ENCODE measurements around the gene NT5DC1.

The NT5DC1 gene

DNA sequence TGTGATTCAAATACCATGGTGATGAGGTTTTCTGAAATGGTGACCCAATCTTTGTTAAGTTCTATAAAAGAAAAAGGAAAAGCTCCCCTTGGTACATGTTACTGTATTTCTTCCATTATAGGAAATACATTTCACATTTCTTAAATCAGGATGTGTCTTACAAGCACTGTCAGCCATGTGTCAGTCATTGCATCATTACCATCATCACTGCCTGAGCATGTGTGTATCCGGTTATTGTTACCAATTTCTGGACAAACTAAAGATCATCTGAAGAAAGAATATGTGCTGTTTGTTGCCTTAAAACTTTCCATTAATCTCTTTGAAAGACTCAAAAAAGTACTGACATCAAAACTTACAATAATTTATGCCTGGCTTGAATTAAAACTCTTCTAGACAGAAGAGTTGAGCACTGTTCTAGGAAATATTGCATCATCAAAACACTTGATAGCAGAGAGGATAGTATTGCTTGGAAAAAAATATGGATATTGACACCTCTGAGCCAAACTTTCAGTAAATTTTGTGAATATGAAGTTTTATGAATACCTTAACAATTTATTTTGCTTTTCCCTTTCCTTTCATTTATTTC is 186.2 kb downstream of the NT5DC1 start:
- DNase-seq (ENCODE audit: low spot score) = no peak
- Histone ChIP-seq H3K27ac (no peak overlapping the region), H3K4me3 (no peak overlapping the region)
- TF ChIP-seq, protein P1, sequence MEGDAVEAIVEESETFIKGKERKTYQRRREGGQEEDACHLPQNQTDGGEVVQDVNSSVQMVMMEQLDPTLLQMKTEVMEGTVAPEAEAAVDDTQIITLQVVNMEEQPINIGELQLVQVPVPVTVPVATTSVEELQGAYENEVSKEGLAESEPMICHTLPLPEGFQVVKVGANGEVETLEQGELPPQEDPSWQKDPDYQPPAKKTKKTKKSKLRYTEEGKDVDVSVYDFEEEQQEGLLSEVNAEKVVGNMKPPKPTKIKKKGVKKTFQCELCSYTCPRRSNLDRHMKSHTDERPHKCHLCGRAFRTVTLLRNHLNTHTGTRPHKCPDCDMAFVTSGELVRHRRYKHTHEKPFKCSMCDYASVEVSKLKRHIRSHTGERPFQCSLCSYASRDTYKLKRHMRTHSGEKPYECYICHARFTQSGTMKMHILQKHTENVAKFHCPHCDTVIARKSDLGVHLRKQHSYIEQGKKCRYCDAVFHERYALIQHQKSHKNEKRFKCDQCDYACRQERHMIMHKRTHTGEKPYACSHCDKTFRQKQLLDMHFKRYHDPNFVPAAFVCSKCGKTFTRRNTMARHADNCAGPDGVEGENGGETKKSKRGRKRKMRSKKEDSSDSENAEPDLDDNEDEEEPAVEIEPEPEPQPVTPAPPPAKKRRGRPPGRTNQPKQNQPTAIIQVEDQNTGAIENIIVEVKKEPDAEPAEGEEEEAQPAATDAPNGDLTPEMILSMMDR (IDR thresholded peaks at IDR 0.05) = no peak

DNA sequence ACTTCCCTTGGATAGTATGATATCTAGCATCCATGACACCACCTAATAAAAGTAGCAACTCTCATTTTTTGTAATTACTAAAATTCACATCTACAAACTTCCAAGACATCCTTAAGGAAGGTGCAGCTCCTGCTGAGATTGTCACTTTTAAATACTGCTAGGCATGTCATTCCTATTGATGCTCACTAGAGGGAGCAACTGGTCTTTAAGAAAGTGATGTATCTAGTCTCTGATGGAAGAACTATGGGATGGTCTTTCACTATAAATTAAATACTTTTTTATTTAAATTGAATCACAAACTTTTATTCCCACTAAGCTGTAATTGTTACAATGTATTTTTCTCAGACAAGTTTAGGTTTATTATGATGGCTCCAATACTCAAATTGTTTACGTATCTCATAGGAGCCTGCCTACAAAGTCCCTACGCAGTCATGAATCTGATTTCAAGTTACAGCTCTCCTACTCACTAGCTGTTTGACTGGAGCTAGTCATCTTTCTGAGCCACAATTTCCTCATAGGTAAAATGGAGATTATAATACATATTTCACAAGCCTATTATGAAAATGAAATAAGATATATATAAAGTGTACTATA is 187.1 kb downstream of the NT5DC1 start:
- no peak for DNase-seq (ENCODE audit: low spot score)
- H3K4me3 ChIP-seq = no peak overlapping the region
- TF ChIP-seq, protein P1 (IDR thresholded peaks at IDR 0.05) = peak; percentile 83
- no peak overlapping the region for H3K27ac ChIP-seq

DNA sequence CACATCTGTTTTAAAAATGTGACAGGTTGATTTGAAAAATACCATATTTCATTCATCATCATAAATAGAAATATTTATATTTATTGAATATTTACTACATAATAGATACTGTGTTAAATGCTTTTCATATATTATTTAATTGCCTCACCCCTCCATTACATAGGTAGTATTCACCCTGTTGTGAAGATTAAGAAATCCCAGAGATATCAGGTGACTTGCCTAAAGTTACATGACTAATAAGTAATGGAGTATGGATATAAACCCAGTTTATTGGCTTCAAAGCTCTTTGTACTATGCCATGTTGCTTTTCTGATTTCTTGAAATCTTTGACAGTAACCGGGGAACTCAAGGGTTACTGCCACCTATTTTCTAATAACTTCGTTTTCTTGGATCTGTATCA is 189.2 kb downstream of the NT5DC1 start:
- DNase-seq (ENCODE audit: low spot score) = no peak
- TF ChIP-seq, protein P1 (IDR thresholded peaks at IDR 0.05) = no peak
- no peak overlapping the region for H3K27ac ChIP-seq

GRCh38 chr6:116290799-116291198 is 190.1 kb downstream of the NT5DC1 start:
- Histone ChIP-seq H3K4me3 (no peak overlapping the region), H3K27ac (no peak overlapping the region)
- no peak for DNase-seq (ENCODE audit: low spot score)
- TF ChIP-seq, protein P1 (IDR thresholded peaks at IDR 0.05) = no peak

More for the DNA sequence above, 189.2 kb downstream of the NT5DC1 start:
- no peak overlapping the region for H3K4me3 ChIP-seq

DNA sequence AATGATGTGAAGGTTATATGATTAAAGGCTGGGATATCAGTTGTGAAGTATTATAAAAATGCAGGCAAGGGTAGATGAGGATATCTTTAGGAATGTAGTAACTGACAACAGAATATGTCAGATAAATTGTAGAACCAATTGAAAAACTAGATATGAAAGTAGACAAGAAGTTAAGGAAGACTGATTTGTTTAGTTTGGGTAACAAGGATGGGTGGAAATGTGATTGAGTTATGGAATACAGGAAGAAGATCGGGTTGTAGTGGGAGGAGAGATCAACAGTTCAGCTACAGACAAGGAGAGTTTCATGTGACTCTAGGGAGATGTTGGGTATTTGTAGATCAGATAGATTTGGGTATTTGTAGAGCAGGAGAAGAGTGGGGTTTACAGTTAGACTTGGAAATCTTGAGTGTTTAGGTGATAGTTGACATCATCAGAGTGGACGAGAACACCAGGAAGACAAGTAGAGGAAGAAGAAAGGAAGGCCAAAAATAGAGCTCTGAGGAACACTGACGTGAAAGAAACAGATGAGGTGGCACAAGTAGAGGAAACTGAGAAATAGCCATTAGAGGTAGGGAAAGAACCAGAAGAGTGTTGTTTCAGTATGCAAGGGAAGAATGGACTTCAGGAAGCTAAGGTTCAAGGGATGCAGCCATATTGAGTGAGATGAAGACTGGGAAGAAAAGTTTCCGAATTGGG is 191.2 kb downstream of the NT5DC1 start:
- TF ChIP-seq, protein P1 (IDR thresholded peaks at IDR 0.05) = no peak
- no peak for DNase-seq (ENCODE audit: low spot score)
- Histone ChIP-seq H3K4me3 (no peak overlapping the region), H3K27ac (no peak overlapping the region)

DNA sequence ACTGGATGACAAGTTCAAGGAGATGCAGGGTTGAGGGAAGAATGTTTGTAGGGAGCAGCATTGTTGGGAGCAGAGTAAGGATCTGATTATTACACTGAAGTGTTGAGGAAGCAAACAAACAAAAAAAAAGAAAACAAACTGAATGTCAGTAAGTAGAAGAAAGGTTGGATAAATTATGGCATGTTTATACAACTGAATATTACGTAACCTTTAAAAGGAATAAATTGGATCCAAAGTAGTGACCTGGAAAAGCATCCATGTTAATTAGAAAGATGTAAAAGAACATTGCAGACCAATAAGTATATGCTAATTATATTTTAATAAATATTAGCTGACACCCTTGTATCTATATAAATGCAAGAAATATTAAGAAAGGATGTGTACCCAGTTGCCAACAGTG is 191.9 kb downstream of the NT5DC1 start:
- no peak overlapping the region for H3K27ac ChIP-seq
- DNase-seq (ENCODE audit: low spot score) = no peak
- TF ChIP-seq, protein P1 (IDR thresholded peaks at IDR 0.05) = no peak
- H3K4me3 ChIP-seq = no peak overlapping the region

GRCh38 chr6:116298273-116298672 is 197.6 kb downstream of the NT5DC1 start:
- DNase-seq (ENCODE audit: low spot score) = no peak
- TF ChIP-seq, protein P1 (IDR thresholded peaks at IDR 0.05) = no peak
- no peak overlapping the region for H3K27ac ChIP-seq
- H3K4me3 ChIP-seq = no peak overlapping the region

Measured in coronary artery (tissue), 2 donors.